ENCODE measurements around the gene STAMBP.
A peak's percentile ranks its signal among the peaks of the same experiment; 100 is the strongest.

Gene STAMBP

DNA sequence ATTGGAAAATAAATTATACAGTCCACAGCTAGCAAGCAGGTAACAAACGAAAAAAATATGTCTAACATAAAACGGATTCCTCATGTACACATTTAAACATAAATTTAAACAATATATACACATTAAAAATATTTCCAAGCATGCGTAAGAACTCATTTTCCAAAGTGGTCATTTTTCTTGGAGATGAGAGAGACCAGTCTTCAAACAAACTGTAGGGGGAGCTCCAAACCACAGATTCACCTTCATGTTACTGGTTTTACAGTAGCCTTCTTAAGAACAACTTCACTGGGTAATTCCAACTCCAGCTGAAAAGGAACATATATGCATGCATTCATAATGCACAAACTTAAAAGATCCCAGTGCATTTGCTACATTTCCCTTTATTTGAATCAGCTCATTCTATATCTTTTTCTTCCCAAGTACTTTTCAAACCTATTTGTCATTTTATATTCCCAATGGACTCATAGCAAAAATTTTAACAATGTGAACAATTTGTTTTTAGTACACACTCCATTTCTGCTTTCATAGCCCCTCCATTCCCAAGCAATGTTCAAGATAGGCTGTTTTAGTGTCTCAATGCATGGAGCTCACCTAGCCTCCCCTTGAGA is 4.7 kb upstream of the STAMBP start:
- DNase-seq (ENCODE audit: low spot score): peak; percentile 41
- in situ Hi-C loops (cut with MboI; ENCODE audit: low sequenced_read_pairs, unreplicated experiment): no loop called here

DNA sequence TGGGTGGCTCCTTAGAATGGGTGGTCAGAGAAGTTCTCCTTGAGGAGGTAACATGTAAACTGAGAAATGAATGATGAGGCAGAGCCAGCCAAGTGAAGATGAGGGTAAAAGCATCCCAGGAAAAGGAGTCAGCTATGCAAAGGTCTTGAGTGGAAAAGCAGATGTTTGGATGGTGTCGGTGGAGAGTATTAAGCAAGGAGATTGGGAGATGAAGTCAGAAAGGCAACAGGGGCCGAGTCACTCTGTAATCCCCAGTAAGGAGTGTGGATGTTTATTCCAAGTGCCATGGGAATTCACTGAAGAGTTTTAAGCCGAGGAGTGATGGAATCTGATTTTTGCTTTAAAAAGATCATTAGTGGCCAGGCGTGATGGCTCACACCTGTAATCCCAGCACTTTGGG is 3.4 kb upstream of the STAMBP start:
- in situ Hi-C loops (cut with MboI; ENCODE audit: low sequenced_read_pairs, unreplicated experiment): no loop called here
- DNase-seq (ENCODE audit: low spot score): no peak
- TF ChIP-seq, protein P1, sequence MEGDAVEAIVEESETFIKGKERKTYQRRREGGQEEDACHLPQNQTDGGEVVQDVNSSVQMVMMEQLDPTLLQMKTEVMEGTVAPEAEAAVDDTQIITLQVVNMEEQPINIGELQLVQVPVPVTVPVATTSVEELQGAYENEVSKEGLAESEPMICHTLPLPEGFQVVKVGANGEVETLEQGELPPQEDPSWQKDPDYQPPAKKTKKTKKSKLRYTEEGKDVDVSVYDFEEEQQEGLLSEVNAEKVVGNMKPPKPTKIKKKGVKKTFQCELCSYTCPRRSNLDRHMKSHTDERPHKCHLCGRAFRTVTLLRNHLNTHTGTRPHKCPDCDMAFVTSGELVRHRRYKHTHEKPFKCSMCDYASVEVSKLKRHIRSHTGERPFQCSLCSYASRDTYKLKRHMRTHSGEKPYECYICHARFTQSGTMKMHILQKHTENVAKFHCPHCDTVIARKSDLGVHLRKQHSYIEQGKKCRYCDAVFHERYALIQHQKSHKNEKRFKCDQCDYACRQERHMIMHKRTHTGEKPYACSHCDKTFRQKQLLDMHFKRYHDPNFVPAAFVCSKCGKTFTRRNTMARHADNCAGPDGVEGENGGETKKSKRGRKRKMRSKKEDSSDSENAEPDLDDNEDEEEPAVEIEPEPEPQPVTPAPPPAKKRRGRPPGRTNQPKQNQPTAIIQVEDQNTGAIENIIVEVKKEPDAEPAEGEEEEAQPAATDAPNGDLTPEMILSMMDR (IDR thresholded peaks at IDR 0.05; ENCODE audit: borderline replicate concordance, control extremely low read depth, extremely low read depth, insufficient read depth, missing control alignments): no peak

More for the DNA sequence above, 4.7 kb upstream of the STAMBP start:
- TF ChIP-seq, protein P1 (IDR thresholded peaks at IDR 0.05; ENCODE audit: borderline replicate concordance, control extremely low read depth, extremely low read depth, insufficient read depth, missing control alignments): peak; percentile 42

DNA sequence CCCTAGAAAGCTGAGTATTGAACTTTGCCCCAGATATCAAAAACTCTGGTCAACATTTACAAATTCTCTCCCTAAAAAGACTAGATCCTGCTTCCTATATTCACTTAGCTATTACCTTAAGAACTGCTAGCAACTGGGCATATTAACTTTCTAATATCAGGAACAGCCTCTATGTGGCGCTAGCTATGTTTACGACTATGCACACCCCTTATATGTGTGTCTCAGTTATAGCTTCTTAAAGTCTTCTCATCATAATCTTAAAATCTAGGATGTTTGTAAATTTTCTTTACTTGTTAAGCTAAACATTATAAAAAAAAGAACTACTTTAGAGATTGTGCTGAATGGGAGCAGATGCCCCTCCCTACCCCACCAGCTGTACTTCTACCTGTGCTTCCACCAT is 1.7 kb upstream of the STAMBP start:
- DNase-seq (ENCODE audit: low spot score): no peak
- in situ Hi-C loops (cut with MboI; ENCODE audit: low sequenced_read_pairs, unreplicated experiment): no loop called here
- TF ChIP-seq, protein P1 (IDR thresholded peaks at IDR 0.05; ENCODE audit: borderline replicate concordance, control extremely low read depth, extremely low read depth, insufficient read depth, missing control alignments): peak; percentile 26

DNA sequence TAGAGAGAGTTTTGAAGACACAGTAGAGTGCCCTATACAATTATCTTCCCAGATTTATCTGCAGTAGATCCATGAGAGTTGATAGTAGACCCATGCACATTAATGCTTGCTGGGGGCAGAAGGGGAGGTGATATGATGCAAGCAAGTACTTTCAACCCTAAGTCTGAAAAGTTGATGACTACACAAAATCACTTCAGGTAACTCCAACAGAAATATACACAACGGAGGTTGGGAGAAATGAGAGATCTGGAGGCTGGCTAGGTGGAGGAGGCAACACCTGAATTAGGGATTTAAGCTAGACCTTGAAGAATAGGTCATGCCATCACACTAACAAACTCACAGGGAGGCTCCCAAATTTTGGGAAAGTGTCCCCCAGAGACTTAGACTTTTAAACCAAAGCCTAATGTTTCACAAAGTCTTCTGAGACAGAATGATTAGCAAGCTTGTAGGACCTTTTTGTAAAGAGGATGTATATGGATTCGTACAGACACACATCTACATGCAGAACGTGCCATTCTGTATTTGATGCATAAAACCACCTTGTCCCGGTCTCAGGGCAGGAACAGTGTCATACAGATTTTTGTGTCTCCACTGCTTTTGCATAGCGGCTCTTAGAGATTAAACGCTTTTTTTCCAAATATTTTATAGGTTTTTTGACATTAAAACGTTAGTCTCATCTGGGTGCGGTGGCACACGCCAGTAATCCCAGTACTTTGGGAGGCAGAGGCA is 937 bp upstream of the STAMBP start:
- in situ Hi-C loops (cut with MboI; ENCODE audit: low sequenced_read_pairs, unreplicated experiment): no loop called here

DNA sequence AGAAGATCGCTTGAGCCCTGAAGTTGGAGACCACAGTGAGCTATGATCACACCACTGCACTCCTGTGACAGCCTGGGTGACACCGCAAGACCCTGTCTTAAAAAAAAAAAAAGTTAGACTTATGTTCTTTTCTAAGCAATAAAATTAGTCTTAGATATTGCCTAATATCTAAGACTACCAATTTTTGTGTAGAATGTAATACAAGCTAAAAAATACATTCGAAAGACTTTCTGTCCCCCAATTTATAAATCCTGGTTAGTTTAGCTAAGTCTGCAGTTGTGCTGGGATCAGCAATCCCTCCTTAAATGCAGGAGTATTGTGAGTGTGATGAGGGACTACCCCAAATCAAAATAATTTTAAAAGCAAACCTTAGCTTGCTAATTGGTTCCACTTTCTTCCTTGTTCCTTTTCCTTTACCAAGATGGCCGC is 358 bp upstream of the STAMBP start:
- TF ChIP-seq, protein P1 (IDR thresholded peaks at IDR 0.05; ENCODE audit: borderline replicate concordance, control extremely low read depth, extremely low read depth, insufficient read depth, missing control alignments): no peak
- in situ Hi-C loops (cut with MboI; ENCODE audit: low sequenced_read_pairs, unreplicated experiment): no loop called here
- DNase-seq (ENCODE audit: low spot score): no peak

More for the DNA sequence above, 937 bp upstream of the STAMBP start:
- no peak for DNase-seq (ENCODE audit: low spot score)
- TF ChIP-seq, protein P1 (IDR thresholded peaks at IDR 0.05; ENCODE audit: borderline replicate concordance, control extremely low read depth, extremely low read depth, insufficient read depth, missing control alignments): no peak

DNA sequence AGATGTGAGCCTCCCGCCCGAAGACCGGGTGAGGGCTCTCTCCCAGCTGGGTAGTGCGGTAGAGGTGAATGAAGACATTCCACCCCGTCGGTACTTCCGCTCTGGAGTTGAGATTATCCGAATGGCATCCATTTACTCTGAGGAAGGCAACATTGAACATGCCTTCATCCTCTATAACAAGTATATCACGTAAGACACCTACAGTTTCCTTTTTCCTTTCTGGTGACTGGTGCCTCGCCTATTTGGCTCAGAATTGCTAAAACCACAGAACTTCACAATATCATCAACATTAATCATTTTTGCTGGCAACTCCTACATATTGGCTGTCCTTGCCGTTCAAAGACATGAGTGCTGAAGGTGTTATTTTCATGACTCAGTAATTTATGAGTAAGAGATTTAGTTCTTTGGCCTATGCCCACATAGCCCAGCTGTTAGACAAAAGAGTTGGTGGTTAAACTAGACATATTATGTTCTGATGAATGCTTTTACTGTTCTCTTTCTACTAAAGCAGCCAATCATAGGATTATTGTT is 2.2 kb downstream of the STAMBP start:
- TF ChIP-seq, protein P1 (IDR thresholded peaks at IDR 0.05; ENCODE audit: borderline replicate concordance, control extremely low read depth, extremely low read depth, insufficient read depth, missing control alignments): no peak
- no peak for DNase-seq (ENCODE audit: low spot score)
- in situ Hi-C loops (cut with MboI; ENCODE audit: low sequenced_read_pairs, unreplicated experiment): no loop called here
